HepG2 (cell line): ENCODE results near the gene CAD.

ENCODE experiments used
- MAX ChIP-seq: IDR thresholded peaks from 2 replicates; pipeline ENCODE4 v1.6.1; 2012; ENCODE audit warnings: inconsistent platforms
- PCBP1 ChIP-seq: fragments of 200-400 bp; formaldehyde crosslinking; IDR thresholded peaks from 2 replicates; pipeline ENCODE4 v1.6.1; 2017; ENCODE audit warnings: mild to moderate bottlenecking, low read depth, low read length, borderline replicate concordance
- PITX1 ChIP-seq: sonication (generic); formaldehyde crosslinking; IDR thresholded peaks from 2 replicates; pipeline ENCODE4 v1.5.1; 2020; ENCODE audit warnings: mild to moderate bottlenecking, missing genetic modification reagents
- PRPF4 ChIP-seq: fragments of 200-400 bp; formaldehyde crosslinking; IDR thresholded peaks from 2 replicates; pipeline ENCODE4 v1.6.1; 2016; ENCODE audit warnings: low read length, low read depth; ENCODE audit not compliant: poor library complexity, severe bottlenecking
- USF2 ChIP-seq, 2 experiments: sonication (generic) in 1 of 2; formaldehyde crosslinking in 1 of 2; IDR thresholded peaks; 2 replicates each; pipeline versions ENCODE4 v1.5.1 to v1.6.1; 2011 to 2020; ENCODE audit warnings: borderline replicate concordance in 1 of 2, low read depth in 1 of 2, low read length in 1 of 2, mild to moderate bottlenecking in 1 of 2, missing genetic modification reagents in 1 of 2, moderate library complexity in 1 of 2
- ZNF780A ChIP-seq: sonication (generic); formaldehyde crosslinking; IDR thresholded peaks from 2 replicates; pipeline ENCODE4 v1.8.0; 2022; ENCODE audit warnings: mild to moderate bottlenecking, missing genetic modification reagents, moderate library complexity

GRCh38 chr2:27218614-27219013 lies 1.4 kb downstream of the CAD start:
- no peak for TF ChIP-seq PRPF4
- TF ChIP-seq PCBP1, result no peak
- no peak for TF ChIP-seq MAX
- TF ChIP-seq ZNF780A, result no peak
- no peak for TF ChIP-seq PITX1 (CRISPR knock-in tag)
- no peak for TF ChIP-seq USF2 (IDR thresholded peaks at IDR 0.05; ENCODE audit: low read depth, low read length)
- no peak for TF ChIP-seq USF2 (CRISPR knock-in tag; IDR thresholded peaks at IDR 0.05; ENCODE audit: borderline replicate concordance)
